ENCODE data around the gene NUP210L. TPM values are rescaled to one million over a fixed set of nuclear protein-coding genes. Genes with fewer than 3 reads are reported as not detected.

NUP210L gene
- total RNA-seq, result 0.31 TPM

GRCh38 chr1:154154534-154155191 is at the start of gene NUP210L:
Gene NUP210L (minus strand): TSS chr1:154155073.

GRCh38 chr1:154191990-154192461 is 37.2 kb upstream of the NUP210L start, which contains the start of gene TPM3:
Gene TPM3 (minus strand): TSS chr1:154192100. CDS start chr1:154192018, 82 bp downstream.

GRCh38 chr1:153990468-153991150 is 164.3 kb downstream of the NUP210L start, which contains the start of gene RPS27:
Gene RPS27 (plus strand): TSS chr1:153990762. CDS start chr1:153990797, 35 bp downstream.

GRCh38 chr1:153985941-153986761 is 168.7 kb downstream of the NUP210L start, which contains the start of gene RAB13:
Gene RAB13 (minus strand): TSS chr1:153986339. CDS start chr1:153986236, 103 bp downstream.

GRCh38 chr1:153977250-153978240 is 177.3 kb downstream of the NUP210L start, which contains the start of gene JTB:
Gene JTB (minus strand): TSS chr1:153977674. CDS start chr1:153977252, 422 bp downstream.

GRCh38 chr1:153967107-153967999 is 187.5 kb downstream of the NUP210L start, which contains the start of gene CREB3L4:
Gene CREB3L4 (plus strand): TSS chr1:153967902. CDS start chr1:153968526, 624 bp downstream.

GRCh38 chr1:153963030-153963849 is 191.6 kb downstream of the NUP210L start, which contains the start of gene SLC39A1:
Gene SLC39A1 (minus strand): TSS chr1:153963537. CDS start chr1:153962715, 822 bp downstream.

GRCh38 chr1:153958111-153958960 is 196.5 kb downstream of the NUP210L start, which contains the start of gene CRTC2:
Gene CRTC2 (minus strand): TSS chr1:153958612. CDS start chr1:153958497, 115 bp downstream.

GRCh38 chr1:153946622-153947241 is 208.1 kb downstream of the NUP210L start, which contains the start of gene DENND4B:
Gene DENND4B (minus strand): TSS chr1:153946718. CDS start chr1:153944374, 2,344 bp downstream.

Small RNA genes within 50 kb of the gene (small RNA-seq; reads per million reads assigned to genes)
- gene MIR190B (ENCODE audit: low replicate concordance), result 0.86 reads per million, percentile 65 among the genes with 10 or more reads in this experiment
- not detected for gene MIR5698 (ENCODE audit: low replicate concordance)
- gene MIR6737 (ENCODE audit: low replicate concordance), result not detected
- gene RNU6-179P (ENCODE audit: low replicate concordance), result not detected

Other genes starting within 250 kb of the NUP210L start
- gene GATAD2B, start 232.1 kb downstream of the NUP210L start, total RNA-seq, result 30.0 TPM
- gene DENND4B, start 208.4 kb downstream of the NUP210L start, total RNA-seq, result 38.8 TPM
- gene CRTC2, start 196.5 kb downstream of the NUP210L start, total RNA-seq, result 6.9 TPM
- gene SLC39A1, start 191.5 kb downstream of the NUP210L start, total RNA-seq, result 22.8 TPM
- gene CREB3L4, start 187.2 kb downstream of the NUP210L start, total RNA-seq, result 15.7 TPM
- 56.7 TPM for gene JTB, start 177.4 kb downstream of the NUP210L start, total RNA-seq
- gene RAB13, start 168.7 kb downstream of the NUP210L start, total RNA-seq, result 6.9 TPM
- 1,626 TPM for gene RPS27, start 164.3 kb downstream of the NUP210L start, total RNA-seq
- 177 TPM for gene TPM3, start 37.0 kb upstream of the NUP210L start, total RNA-seq
- not detected for gene CFAP141, start 51.3 kb upstream of the NUP210L start, total RNA-seq
- gene UBAP2L, start 65.9 kb upstream of the NUP210L start, total RNA-seq, result 87.0 TPM
- gene HAX1, start 117.6 kb upstream of the NUP210L start, total RNA-seq, result 47.6 TPM
- gene AQP10, start 166.0 kb upstream of the NUP210L start, total RNA-seq, result not detected
- 45.7 TPM for gene ATP8B2, start 170.5 kb upstream of the NUP210L start, total RNA-seq

All from parietal lobe (tissue), 2 donors.